HG03521 (cell line): ENCODE data around the gene RNU2-1.
"Not testable (repeated sequence)": the region's sequence is repeated elsewhere in the genome, so short reads cannot be mapped to it uniquely, and the experiment has no call there.

ENCODE experiments used
- ATAC-seq: cut with Tn5 transposase; IDR thresholded peaks from one replicate; pipeline ENCODE4 v1.9.1; 2021; ENCODE audit warnings: mild to moderate bottlenecking, moderate library complexity; ENCODE audit not compliant: unreplicated experiment

RNU2-1 gene

GRCh38 chr17:43216762-43217613 is 16.8 kb downstream of the RNU2-1 start:
- ATAC-seq: no peak

GRCh38 chr17:43216369-43216761 is 17.4 kb downstream of the RNU2-1 start:
- no peak for ATAC-seq

GRCh38 chr17:43215341-43215740 is 18.4 kb downstream of the RNU2-1 start:
- ATAC-seq: no peak

GRCh38 chr17:43213545-43213944 is 20.2 kb downstream of the RNU2-1 start:
- no peak for ATAC-seq

- no peak for ATAC-seq
These were observed 20.9 kb downstream of the RNU2-1 start for GRCh38 chr17:43212641-43213490.

- peak; percentile 70 for ATAC-seq
These were observed 22.0 kb downstream of the RNU2-1 start, which contains the start of gene TMEM106A for GRCh38 chr17:43211480-43212402. Gene TMEM106A, plus strand, starts transcription at chr17:43211875. Its CDS starts 1,167 bp downstream, at chr17:43213042.

GRCh38 chr17:43211123-43211479 is 22.7 kb downstream of the RNU2-1 start:
- ATAC-seq: no peak

- no peak for ATAC-seq
These were observed 23.2 kb downstream of the RNU2-1 start for GRCh38 chr17:43210576-43210975.

- ATAC-seq: not testable (repeated sequence)
These were observed 30.8 kb downstream of the RNU2-1 start for GRCh38 chr17:43203013-43203412.

- ATAC-seq: no peak
These were observed 33.6 kb downstream of the RNU2-1 start for GRCh38 chr17:43200127-43200526.

GRCh38 chr17:43199633-43200032 is 34.1 kb downstream of the RNU2-1 start:
- no peak for ATAC-seq

- ATAC-seq: no peak
These were observed 40.5 kb downstream of the RNU2-1 start for GRCh38 chr17:43193251-43193650.

- ATAC-seq: not testable (repeated sequence)
These were observed 47.1 kb downstream of the RNU2-1 start for GRCh38 chr17:43186656-43187055.

- no peak for ATAC-seq
These were observed 49.9 kb downstream of the RNU2-1 start for GRCh38 chr17:43183921-43184320.
